ENCODE measurements around the gene DIAPH3.

The DIAPH3 gene

DNA sequence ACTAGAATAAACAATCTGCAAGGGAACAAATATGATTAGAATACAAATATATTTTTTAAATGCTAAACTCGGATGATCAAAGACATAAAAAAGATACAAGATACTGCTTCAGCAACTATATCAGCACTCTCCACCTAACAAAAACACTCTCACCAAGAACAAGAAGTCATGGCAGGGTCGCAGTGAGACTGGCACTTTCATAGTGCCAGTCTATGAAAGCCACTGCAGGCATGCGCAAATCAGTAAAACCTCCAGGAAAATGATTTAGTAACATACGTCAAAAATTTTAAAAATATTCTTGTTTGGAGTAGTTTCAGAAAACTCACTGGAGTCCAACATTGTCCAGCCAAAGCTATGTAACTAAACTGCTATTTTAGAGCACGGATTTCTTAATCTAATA is 295.9 kb downstream of the DIAPH3 start:
- no peak for DNase-seq (ENCODE audit: low spot score)

DNA sequence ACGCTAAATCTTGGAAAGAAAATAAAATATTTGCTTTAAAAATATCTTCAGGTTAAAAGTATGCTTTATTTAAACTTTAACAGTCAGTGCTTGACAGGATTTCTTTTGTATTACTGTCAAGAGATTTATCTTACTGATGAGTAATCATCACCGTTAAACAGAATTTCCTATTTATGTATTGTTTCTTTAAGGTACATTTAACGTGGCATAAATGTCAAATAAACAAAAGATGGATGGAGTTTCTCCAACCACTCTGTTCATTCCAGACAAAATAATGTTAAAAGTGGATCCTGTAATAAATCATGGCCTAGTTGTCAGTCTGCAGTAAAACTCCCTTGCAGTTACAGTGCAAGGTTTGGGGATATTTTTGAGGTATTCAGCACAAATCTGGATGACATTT is 298.3 kb downstream of the DIAPH3 start:
- no peak for DNase-seq (ENCODE audit: low spot score)

DNA sequence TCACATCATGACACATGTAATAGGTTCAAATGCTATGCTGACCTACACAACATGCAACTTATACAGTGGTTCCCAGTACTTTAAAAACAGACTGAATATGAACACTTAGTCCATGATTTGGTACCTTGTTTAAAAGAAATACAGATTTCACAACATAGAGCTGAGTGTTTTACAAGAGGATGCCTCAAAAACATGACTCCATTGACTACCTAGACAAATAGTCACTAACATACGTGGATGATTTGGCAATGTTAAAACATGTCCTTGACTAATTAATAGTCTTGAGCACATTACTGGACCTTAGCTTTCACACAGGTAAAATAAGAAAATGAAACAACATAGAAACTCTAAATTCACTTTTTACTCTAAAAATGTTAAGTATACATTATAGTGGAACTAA is 300.1 kb downstream of the DIAPH3 start:
- DNase-seq (ENCODE audit: low spot score): no peak

DNA sequence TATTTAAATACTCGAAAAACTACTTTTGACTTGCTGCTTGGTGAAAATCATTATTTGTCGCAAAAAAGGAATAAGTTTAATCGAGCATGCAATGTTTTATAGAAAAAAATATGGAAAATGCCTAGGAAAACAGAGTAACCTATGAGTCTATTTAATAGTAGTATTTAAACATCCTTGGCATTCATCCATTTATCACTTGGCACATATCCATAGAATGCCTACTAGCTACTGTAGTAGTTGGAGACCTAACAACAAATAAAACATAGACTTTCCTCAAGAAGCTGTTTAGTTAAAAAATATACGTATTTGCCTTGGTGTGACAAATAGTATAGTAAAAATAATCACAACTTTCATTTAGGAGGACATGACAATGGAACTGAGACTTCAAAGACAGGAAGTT is 302.1 kb downstream of the DIAPH3 start:
- DNase-seq (ENCODE audit: low spot score): no peak

DNA sequence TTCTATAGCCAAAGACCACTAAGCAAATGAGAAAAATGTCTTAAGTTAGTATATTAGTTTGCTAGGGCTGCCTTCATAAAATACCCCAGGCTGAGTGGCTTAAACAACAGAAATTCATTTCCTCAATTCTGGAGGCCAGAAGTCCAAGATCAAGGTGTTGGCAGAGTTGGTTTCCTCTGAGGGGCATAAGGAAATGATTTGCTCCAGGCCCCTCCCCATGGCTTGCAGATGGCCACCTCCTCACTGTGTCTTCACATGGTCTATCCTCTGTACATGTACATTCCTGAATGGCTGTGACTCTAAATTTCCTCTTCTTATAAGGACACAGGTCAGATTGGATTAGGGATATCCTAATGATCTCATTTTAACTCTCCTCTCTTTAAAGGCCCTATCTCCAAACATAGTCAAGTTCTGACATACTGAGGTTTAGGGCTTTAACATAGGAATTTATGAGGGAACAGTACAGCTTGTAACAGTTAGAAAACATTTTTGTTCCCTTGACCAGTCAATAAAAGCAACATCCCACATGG is 307.4 kb downstream of the DIAPH3 start:
- DNase-seq (ENCODE audit: low spot score): no peak

DNA sequence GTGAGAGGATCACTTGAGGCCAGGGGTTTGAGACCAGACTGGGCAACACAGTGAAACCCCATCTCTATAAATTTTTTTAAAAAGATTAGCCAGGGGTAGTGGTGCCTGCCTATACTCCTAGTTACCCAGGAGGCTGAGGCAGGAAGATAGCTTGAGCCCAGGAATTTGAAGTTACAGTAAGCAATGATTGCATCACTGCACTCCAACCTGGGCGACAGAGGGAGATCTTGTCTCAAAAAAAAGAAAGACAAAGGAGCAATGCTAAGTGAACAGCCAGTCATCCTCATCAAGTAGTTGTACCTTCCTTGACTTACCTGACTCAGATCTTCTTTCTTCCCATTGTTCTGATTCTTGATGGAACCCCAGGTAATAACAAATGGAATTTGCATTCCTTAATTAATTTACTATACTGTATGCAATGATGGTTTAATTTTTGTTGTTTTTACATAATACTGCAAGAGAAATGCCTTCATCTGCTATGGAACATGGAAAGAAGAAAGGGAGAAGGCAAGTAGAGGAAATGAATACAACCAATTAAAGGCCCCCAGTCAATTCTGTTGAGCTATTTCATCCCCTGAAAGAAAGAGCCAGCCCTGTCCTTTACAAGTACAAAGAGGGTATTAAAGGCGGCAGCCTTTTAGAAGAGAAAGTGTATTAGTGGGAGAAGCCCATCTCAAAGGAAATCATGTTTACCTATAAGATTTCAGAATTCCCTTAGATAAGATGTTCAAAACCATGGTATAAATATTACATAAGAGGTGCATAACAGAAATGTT is 316.7 kb downstream of the DIAPH3 start:
- no peak for DNase-seq (ENCODE audit: low spot score)

DNA sequence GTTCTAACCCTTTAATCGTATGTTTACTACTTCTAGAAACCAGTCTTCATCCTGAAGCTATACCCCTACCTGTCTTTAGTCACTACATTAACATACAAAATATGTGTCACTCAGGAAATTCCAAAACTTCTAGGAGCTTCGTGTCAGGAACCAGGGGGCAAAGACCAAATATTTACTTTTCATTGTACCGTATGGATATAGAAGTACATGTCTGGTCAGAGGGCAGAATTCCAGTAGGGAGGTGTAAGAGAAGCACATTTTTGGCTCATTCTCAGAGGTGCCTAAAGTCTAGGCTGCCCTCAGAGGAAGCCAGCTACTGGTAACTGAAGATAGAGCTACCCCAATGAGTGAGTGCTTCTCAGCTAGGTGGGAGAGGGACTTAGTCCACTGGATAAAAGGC is 320.7 kb downstream of the DIAPH3 start:
- no peak for DNase-seq (ENCODE audit: low spot score)

DNA sequence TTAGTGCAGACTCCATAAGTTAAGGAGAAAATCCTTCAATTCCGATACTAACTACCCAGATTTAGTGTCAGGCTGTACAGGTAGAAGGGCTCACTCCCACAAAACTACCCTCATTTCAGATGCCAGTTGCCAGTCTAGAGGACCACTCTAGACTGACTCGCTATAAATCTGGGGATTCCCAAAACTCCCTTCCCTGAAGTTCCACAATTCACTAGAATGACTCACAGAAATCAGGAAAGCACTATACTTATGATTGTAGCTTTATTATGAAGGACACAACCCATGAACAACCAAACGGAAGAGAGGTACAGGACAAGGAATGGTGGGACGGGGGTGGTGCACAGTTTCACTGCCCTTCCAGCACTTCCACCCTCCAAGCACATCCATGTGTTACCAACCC is 321.2 kb downstream of the DIAPH3 start:
- DNase-seq (ENCODE audit: low spot score): no peak

DNA sequence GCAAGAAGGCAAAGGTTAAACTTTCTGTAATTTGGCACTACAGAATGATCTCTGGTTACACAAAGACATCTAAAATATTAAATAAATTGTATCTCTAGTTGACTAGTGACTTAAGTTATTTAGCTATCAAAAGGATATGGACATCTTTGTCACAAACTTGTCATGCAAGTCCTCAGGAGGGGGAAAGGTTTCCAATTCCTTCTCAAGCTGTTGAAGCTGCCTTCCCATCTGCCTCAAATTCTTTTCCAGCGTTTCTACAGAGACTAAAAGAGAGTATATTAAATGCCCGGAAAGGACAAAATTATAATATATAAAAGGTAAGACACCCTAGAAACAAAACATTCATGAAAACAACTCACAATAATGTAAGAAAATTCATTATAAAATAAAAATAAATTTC is 324.5 kb downstream of the DIAPH3 start:
- no peak for DNase-seq (ENCODE audit: low spot score)

DNA sequence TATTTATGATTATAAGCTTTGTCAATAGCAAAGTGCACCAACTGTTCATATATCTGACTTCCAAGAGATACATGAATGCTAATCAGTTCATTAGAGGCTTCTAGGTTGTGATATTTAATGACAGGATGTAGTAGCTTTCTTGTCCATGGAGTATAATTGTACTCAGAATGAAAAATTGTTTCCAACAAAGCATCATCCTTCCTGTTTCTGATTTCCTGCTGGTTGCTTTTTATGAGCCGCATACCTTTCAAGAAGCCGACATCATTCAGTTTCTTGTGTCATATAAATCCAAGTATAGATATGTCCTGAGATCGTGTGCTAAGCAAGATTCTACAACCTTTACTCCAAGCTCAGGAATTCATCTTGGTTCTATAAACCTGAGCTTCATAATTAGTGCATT is 326.6 kb downstream of the DIAPH3 start:
- DNase-seq (ENCODE audit: low spot score): no peak

DNA sequence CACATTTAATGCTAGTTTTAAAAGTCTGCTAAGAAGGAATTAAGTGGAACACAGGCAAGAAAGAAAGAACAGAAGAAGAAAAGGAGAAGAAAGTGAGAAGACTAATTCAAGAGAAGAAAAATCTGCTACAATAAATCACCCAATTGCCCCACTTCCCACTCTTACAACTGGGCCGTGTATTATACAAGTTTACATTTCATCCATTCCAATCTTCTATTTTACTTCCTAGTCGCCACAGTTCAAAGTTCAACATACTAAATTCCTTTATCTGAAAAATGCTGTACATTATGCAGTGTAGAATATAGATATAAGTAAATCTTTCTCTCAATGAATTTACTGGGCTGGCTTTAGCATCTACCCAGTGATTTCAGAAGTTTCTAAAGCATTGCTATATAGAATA is 328.2 kb downstream of the DIAPH3 start:
- no peak for DNase-seq (ENCODE audit: low spot score)

DNA sequence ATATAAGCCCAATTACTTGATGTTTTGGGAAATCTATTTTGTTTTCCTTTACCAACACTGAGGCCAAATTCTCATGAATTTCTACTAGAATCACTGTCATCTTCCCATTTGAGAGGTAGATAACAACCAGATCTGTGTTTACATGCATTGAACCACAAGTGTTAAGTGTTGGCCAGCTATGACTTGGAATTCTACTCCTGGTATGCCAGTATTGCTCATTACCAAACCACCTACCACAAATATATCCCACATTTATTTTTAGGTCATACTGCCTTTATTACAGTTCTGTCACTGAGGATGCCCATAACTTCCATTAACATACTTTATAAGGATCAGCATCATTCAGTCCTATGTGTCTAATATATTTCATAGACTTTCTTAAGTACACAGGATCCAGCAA is 328.9 kb downstream of the DIAPH3 start:
- DNase-seq (ENCODE audit: low spot score): no peak

DNA sequence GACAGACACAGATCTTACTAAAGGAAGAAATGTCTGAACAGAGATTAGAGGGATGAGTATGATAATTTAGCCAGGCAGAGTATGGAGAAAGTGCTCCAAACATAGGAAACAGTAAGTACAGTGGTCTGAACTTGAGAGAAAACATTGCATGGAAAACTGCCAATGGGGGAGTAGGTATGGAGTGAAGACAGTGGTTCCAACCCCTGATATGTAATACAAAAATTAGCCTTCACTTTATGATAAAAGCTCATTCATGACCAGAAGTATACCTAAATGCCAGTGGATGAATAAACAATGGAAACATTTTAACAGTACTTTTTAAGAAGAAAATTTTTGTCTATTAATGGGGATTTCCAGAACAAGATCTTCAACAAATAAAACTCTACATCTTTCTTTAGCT is 334.0 kb downstream of the DIAPH3 start:
- DNase-seq (ENCODE audit: low spot score): no peak

DNA sequence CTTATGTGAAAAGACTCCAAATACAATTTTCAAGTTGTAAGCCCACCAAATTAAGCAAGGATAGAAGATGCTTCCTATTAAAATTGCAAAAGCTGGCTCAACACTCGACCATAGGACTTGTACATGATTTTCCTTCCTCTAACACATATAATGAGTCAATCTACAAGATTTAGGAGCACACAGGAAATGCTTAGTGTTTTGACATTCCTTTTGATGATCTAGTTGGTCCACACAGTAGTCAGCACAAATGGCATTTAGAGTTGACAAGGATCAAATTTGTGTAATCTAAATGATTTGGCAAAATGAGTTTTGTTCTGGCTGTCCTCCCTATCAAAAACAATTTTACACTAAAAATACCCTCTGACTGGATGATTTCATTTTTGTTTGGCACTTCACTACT is 340.2 kb downstream of the DIAPH3 start:
- DNase-seq (ENCODE audit: low spot score): no peak

DNA sequence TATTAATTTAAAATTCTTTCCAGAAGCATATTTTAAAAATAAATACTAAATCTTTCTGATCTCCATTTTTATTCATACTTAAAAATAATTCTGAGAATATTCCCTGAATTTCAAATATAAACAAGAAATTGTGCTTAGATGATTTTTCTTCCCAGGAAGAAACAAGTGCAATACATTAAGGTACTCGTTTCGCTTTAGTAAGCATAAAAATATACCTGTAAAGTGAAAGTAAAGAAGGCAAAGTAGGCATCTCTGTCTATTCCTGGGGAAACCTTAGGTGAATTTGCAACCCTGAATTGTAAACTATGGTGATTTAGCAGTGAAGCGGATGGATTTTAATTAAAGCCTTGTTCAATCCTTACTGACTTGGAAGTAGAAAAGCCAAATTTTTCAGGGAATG is 354.2 kb downstream of the DIAPH3 start:
- no peak for DNase-seq (ENCODE audit: low spot score)

DNA sequence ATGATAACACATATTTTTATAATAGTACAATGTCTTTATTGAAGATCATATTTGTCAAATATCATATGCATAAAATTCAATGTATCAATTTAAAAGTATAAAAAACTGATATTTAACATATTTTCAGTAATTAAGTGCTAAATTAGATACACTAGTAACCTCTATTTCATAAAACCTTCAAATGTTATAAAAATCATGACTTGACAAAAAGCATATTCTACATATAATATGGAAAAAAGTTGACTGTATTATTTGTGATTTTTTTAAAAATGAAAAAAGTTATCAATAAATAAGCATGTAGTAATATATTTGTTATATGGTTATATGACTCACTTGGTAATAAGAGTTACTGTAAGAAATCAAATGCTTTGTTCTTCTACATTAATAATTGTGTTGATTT is 356.9 kb downstream of the DIAPH3 start:
- DNase-seq (ENCODE audit: low spot score): no peak

DNA sequence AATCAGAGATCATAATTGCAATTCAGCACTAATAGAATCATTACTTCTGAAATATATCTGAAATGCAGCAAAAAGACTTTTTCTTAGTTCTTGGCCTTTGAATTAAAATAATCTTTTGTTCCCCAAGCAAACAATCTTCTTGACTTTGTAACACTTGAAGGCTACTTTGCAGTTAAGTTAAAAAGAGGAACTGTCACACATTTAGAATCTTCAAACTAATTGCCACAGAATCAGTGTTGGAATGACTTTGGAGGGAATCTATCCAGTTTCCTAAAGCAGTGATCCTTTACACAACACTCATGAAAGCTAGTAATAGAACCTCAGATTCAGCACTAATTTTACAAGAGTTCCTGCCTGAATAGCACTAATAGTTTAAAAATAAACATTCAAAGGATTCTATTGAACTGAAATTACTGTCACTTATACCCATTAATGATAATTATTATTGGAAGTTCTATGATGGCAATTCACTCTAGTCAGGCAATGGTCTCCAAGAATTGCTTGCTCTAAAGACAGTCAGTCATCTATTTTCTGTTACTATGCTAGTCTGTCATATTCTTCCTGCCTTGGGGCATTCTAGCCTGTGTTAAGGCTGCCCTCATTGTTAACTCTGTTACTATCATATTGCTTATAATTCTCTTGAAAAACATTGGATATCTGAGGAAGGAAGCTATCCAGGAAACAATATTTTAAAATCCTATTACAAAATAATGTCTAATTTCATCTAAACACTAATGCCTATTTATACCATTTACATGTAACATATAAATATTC is 362.4 kb downstream of the DIAPH3 start:
- DNase-seq (ENCODE audit: low spot score): no peak

DNA sequence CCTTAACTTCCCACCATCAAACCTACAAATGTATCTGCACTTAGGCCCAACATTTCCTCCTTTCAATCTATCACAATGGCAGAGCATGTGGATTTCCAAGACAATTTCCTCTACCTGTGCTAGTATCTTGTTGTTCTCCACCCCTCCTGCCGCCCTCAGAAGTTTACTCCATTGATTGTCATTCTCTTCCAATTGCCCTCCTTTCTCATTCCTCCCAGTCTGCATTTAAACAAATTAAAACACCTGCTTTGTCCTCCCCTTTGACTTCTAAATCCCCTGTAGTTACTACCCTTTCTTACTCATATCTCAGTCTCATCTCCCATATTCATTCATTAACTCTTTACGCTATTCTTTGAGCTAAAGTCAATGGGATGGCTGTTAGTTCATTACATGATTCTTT is 370.6 kb downstream of the DIAPH3 start:
- no peak for DNase-seq (ENCODE audit: low spot score)

DNA sequence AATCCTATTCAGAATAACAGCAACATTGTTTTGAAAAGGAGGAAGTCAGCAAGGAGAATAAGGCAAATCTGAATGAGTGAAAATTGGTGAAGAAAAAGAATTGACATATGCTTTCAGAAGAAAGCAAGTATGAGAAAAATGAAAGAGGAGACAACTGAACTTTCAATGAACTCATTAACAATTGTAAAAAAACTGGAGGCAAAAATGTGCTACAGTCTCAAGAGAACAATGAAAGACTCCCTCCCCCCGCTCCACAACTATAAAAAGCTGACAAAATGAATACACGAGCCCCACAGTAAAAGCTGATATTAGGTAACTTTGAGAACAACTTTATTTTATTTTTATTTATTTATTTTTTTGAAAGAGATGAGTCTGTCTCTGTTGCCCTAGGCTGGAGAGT is 373.1 kb downstream of the DIAPH3 start:
- DNase-seq (ENCODE audit: low spot score): no peak

DNA sequence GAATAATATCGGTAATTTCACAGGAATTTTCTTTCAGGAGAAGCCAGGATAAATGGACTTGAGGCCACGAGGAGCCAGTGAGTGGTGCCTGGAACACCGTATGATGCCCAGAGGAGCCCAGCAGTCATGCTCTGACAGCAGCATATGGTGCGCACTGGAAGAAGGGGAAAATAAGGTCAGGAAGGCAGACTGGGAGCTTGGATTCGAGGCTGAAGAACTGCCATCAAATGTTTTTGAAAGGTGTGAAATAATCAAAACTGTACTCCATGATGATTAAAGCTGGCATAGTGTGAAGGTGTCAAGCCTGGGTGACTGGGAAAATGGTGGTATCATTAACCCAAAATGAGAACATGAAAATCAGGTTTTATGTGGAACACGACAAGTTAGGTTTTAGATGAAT is 374.2 kb downstream of the DIAPH3 start:
- no peak for DNase-seq (ENCODE audit: low spot score)

DNA sequence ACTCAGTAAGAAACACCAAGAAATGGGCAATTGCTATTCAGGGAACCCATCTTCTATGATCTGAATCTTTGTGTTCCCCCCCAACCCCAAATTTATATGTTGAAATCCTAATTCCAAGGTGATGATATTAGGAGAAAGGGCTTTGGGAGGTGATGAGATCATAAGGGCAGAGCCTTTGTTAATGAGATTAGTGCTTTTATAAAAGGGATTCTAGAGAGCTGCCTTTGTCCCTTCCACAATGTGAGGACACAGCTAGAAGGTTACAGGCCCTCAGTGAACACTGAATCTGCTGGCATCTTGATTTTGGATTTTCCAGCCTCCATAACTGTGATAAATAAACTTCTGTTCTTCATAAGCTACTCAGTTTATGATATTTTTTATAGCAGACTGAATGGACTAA is 376.0 kb downstream of the DIAPH3 start:
- DNase-seq (ENCODE audit: low spot score): no peak

DNA sequence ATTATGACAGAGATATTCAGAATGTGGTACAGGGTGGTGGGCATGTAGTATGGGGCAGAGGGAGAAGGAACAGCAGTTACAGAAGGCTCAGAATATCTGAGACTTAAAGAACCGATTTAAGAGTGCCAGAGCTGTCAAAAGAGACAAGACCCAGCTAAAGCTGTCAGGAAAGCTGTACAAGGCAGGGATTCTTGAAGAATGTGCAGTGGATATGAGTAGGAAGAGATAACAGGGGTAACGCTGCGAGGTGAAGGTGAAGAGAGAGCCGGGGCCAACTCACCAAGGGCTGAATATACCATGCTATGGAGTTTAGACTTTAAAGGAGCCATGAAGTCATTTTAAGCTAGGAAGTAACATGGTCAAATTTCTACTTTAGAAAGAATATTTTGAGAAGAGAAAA is 381.0 kb downstream of the DIAPH3 start:
- DNase-seq (ENCODE audit: low spot score): no peak

DNA sequence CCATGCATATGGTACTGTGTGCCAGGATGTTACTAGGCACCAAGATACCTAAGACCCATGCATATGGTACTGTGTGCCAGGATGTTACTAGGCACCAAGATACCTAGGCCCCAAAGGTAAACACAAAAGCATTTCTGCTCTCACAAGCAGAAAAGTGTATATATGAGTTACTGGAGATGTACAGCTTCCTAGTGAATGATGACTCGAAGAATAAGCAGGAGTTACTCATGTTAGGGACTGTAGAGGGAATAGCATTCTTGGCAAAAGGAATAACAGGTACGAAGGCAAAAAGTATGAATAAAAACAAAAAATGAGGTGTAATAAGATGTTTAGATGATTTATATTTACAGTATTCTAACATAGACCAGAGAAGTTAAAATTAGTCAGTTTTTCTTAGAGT is 383.7 kb downstream of the DIAPH3 start:
- DNase-seq (ENCODE audit: low spot score): no peak

Measured in ecto neural progenitor cell (in vitro differentiated cells).